Activated T-cell treated with anti-CD3 and anti-CD28 coated beads for 1 hour (primary cell): ENCODE results near the gene NR5A1.

Experiments used
- DNase-seq: peaks from one replicate; pipeline ENCODE4 v3.0.0-alpha.2; 2020; ENCODE audit warnings: low read depth

Gene NR5A1

DNA sequence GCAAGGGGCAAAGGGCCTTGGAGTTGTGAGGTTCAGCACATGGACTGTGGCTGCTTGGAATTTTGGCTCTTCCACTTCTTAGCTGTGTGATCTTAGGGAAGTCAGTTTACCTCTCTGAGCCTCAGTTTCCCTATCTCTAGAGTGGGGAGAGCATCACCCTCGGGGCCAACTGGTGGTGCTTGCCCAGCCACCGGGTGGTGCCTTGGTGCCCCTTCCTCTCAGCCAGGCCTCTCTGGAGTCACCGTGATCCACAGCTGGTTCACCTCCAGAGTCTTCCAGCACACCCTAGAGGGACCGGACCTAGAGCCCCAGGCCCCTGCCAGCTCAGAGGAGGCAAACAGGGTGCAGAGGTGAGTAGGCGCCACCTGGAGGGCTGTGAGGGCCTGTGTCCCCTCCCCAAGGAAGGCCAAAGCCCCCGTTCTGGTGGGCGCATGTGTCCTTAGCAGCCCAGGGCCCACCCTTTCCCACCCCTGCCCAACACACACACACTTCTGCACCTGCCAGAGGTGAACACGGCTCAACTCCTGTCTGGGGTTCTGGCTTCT lies 49.2 kb downstream of the NR5A1 start:
- no peak for DNase-seq

DNA sequence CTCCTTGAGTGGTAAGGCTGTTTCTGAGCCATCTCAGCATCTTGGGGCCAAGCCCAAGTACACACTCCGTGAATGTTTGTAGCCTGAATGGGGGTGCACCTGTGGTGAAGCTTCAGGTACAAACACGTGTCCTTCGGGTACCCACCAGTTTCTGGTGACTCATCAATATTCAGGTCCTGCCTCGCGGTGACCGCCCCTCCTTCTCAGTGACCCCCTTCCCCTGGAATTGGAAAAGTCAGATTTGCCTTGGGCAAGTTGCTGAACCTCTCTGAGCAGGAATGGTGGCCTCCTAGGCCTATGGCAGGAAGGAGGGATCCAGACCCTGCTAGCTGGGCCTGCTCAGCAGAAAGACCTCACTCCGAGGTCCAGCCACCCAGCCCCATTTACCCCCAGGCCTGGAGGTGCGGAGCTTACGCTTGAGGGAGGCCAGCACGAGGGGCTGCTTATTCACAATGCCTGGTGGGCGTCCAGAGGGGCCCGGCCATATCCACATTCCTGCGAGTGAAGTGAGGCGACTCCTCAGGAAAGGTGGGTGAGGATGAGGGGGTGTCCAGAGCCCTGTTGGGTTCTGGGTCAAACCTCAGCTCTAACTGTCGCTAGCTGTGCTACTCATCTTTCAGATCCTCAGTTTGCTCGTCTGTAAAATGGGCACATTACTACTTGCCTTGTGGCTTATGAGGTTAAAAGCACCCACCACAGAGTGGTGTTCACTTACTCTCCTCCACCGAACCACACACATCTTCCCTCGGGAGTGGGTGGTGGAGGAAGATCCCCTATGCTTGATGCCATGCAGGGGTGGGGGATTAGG lies 49.9 kb downstream of the NR5A1 start:
- DNase-seq, result no peak

GRCh38 chr9:124456341-124457078 lies 50.7 kb downstream of the NR5A1 start:
- DNase-seq, result no peak

DNA sequence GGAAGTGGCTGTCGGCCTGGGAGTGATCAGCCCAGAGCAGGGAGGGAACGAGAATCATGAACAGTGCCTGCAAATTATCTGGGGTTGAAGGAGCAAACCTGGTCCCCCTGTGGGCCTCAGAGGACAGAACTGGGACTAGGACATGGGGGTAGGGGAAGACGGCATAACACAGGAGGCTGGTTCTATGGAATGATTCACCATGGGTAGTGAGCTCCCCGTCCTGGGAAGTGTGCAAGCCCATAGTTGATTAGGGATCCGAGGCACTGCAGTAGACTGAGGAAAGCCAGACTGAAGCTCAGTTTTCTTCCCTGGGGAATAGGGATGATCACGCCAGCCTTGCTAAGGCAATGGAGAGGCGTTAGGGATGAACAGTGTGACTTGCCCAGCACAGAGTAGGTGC lies 51.4 kb downstream of the NR5A1 start:
- no peak for DNase-seq

DNA sequence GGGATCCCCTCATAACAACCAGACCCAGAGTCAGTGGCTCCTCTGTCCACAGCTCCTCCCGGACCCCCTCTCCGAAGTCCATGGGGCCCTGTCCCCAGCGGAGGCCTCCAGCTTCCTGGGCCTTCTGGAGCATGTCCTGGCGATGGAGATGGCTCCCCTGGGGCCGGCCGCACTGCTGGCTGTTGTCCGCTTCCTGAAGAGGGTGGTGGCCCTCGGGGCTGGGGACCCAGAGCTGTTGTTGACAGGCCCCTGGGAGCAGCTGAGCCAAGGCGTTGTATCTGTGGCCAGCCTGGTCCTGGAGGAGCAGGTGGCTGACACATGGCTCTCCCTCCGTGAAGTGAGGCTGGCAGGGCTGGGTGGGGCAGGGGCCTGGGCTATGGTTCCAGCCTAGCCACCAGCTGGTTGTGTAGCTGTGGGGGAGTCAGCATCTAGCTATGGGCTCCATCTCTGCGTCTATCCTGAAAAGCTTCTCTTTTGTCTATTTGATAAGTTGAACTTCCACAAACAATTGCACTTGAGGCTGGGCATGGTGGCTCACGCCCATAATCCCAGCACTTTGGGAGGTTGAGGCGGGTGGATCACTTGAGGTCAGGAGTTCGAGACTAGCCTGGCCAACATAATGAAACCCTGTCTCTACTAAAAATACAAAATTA lies 52.3 kb downstream of the NR5A1 start:
- DNase-seq, result no peak

DNA sequence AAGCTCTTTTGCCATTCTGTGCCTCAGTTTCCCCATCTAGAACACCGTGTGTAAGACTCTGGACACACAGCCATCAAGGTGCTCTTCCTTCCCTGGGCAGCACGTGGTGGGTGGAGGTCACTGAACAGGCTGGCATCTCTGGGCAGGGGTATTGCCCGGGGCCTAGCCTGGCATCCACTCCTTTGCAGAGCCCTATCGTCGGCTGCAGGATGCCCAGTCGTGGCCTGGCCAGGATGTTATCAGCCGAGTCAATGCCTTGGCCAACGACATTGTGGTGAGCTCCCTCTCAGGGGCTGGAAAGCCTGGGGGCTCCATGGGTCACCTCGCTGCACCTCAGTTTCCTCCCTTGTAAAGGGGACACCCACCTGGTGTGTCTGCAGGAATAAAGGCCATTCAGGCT lies 52.9 kb downstream of the NR5A1 start:
- DNase-seq, result no peak

DNA sequence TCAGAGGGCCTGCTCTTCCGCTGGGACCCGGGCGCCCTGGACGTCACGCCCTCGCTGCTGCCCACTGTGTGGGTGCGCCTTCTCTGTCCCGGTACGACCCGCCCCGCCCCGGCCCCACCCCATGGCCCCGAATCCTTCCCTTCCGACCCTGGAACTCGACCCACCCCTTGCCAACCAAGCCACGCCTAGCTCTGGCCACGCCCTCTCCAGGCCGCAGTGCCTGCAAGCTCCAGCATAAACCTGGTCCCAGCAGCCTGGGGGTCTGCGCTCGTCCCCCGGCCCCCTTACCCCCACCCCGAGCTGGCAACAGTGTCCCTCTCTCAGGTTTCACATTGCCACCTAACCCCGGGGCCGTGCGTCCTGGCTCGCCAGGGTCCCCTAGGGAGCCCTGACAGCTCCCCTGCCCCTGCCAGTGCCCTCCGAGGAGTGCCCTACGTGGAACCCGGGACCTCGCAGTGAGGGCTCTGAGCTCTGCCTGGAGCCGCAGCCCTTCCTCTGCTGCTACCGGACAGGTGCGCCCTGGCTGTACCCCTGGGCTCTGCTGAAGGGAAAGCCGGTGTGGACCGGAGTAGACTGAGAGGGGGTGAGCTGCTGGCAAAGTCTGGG lies 53.5 kb downstream of the NR5A1 start:
- no peak for DNase-seq

- no peak for DNase-seq
These were observed 54.2 kb downstream of the NR5A1 start for GRCh38 chr9:124452841-124453585.

DNA sequence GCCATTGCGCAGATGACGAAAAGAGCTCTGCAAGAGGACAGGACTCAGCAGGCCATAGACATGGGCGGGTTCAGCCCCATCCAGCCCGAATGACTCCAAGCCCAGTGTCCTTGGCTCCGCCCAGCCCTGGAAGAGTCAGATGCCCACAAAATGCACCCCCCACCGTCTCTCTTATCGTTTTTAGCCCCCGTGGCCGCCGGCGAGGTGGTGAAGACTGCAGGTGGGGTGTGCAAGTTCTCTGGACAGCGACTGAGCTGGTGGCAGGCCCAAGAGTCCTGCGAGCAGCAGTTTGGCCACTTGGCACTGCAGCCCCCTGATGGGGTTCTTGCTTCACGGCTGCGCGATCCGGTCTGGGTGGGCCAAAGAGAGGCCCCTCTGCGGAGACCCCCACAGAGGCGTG lies 54.9 kb downstream of the NR5A1 start:
- no peak for DNase-seq

- no peak for DNase-seq
These were observed 56.1 kb downstream of the NR5A1 start for GRCh38 chr9:124450931-124451661.

- DNase-seq, result no peak
These were observed 56.8 kb downstream of the NR5A1 start, which contains the start of gene ADGRD2 for GRCh38 chr9:124450241-124450924. Gene ADGRD2, plus strand, starts transcription at chr9:124450451. Its CDS starts 1,216 bp downstream, at chr9:124451667.

- no peak for DNase-seq
These were observed 57.6 kb downstream of the NR5A1 start for GRCh38 chr9:124449381-124450151.

DNA sequence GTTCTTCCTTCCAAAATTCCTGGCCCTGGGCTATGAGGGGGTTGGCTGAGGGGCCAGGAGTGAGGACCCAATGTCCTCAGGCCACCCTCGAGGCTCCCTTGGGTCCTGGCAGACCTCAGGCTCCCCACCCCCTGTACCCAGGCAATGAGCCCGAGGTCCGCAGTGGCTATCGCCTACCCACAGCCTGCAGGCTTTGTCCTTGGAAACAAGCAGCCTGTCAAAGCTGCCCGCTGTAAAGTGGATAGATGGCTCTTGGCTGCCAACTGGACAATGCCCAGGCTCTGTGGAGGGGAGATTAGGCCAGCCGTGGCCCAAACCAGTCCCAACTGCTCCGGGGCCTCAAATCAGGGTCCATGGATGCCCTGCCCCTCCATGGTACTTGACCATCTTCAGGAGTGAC lies 59.2 kb downstream of the NR5A1 start:
- no peak for DNase-seq

DNA sequence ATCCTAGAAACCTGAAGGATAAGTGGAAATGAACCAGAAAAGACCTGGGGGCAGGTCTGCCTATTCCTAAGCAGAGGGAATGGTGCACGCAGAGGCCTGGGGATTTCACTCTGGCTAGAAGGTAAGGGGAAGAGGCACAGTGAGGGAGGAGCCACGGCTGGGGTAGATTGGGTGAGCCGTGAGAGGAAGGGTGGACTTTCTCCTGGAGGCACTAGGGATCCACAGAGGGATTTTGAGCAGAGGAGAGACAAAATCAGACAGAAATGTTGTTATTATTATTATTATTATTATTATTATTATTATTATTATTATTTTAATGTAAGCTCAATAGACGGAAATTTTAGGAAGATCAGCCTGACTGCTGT lies 59.9 kb downstream of the NR5A1 start:
- no peak for DNase-seq

DNA sequence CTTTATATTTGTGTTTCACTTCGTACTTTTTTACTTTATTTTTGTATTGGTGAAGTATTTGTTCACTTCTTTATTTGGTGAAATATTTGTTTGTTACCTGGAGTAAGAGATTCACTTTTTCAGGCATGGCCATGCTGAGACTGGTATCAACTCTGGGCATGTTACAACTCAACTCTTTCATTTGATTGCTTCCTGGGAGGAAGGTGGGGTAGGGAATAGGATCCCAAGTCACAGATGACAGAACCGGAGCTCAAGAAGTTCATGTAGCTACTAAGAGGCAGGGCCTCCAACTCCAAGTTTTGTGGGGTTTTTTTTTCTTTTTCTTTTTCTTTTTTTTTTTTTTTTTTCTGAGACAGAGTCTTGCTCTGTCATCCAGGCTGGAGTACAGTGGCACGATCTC lies 63.0 kb downstream of the NR5A1 start:
- no peak for DNase-seq

- no peak for DNase-seq
These were observed 63.6 kb downstream of the NR5A1 start for GRCh38 chr9:124443625-124444024.

DNA sequence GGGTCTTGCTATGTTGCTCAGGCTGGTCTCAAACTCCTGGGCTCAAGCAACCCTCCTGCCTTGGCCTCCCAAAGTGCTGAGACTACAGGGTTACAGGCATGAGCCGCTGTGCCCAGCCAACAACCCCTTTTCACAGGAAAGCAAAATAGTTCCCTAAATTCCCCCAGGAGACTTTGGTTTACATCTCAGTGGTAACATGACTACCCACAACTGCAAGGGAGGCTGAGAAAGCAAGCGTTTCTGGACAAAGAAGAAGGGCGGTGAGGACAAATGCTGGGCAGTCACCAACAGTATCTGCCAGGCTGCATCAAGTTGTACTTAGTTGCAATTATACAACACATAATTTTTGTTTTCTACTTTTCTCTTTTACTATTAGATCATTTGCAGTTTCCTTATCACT lies 64.4 kb downstream of the NR5A1 start:
- no peak for DNase-seq

DNA sequence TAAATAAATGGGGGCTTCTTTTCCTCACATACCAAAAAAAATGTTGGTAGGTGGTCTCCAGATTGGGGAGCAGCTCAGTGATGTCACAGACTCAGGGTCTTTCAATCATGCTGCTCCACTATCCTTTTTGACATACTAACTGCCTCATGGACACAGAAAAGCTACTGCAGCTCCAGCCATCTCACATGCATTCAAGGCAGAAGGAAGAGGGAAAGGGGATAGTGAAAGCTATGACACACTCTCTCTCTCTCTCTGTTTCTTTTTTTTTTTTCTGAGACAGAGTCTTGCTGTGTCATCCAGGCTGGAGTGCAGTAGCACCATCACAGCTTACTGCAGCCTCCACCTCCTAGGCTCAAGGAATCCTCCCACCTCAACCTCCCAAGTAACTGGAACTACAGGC lies 64.8 kb downstream of the NR5A1 start:
- no peak for DNase-seq

- DNase-seq, result no peak
These were observed 65.9 kb downstream of the NR5A1 start for GRCh38 chr9:124441291-124441690.

DNA sequence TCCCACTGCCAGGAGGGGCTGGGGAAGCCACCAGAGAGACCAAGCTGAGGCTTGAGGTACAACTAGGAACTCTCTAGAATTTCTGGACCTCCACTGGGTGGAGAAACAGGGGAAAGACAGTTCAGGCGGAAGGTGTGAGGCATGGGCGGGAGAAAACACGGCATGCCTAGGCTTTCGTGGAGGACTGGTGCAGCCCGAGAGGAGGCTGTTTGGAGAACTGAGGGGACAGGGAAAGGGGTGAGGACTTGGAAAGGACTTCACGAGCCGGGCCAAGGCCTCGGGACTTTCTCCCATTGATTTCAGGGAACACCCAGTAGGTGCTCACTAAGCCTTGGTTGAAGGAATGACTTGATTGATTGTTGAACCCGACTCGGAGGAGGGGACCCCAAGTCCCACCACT lies 66.4 kb downstream of the NR5A1 start:
- no peak for DNase-seq
